PC-3 (cell line): ENCODE results near the gene IDI2. TPM values are rescaled to one million over a fixed set of nuclear protein-coding genes. Genes with fewer than 3 reads are reported as not detected.

Experiments used
- ATAC-seq: fragments of 200-7000 bp; cut with Tn5 transposase; 2 replicates; pipeline ENCODE4 v1.9.1; 2020; ENCODE audit warnings: mild to moderate bottlenecking, moderate library complexity
- BruUV-seq: library from RNA; stranded (reverse); fragments of 400-500 nt; replicated peaks from 2 replicates; lab custom pipeline; 2021; lab: Mats Ljungman, UMichigan
- CTCF ChIA-PET: fragments of 300-600 bp; sonication (Branson Sonifier 250); formaldehyde crosslinking; loops from one replicate; lab custom pipeline; 2022; ENCODE audit warnings: antibody characterized with exemption; lab: Charles Lee
- POLR2A ChIA-PET: fragments of 300-600 bp; sonication (Branson Sonifier 250); formaldehyde crosslinking; loops from one replicate; lab custom pipeline; 2022; ENCODE audit warnings: antibody characterized with exemption; ENCODE audit not compliant: unreplicated experiment; lab: Charles Lee
- DNase-seq: peaks from one replicate; pipeline ENCODE4 v3.0.0-alpha.2; 2015
- H2AFZ ChIP-seq: fragments of 300-600 bp; sonication (generic); 2 replicates; pipeline ENCODE4 v1.6.0; 2016; ENCODE audit warnings: antibody characterized with exemption, low read length
- H3F3A ChIP-seq: fragments of 300-600 bp; sonication (generic); one replicate; pipeline ENCODE4 v1.6.0; 2017; ENCODE audit warnings: antibody characterized with exemption, low read length, control low read depth, mild to moderate bottlenecking; ENCODE audit not compliant: unreplicated experiment
- H3K27ac ChIP-seq: fragments of 300-600 bp; sonication (generic); 2 replicates; pipeline ENCODE4 v1.5.1; 2016; ENCODE audit warnings: mild to moderate bottlenecking, low read length
- H3K27me3 ChIP-seq: fragments of 300-600 bp; sonication (generic); 2 replicates; pipeline ENCODE4 v1.6.1; 2016; ENCODE audit warnings: low read length, mixed read lengths
- H3K36me3 ChIP-seq: fragments of 300-600 bp; sonication (generic); 2 replicates; pipeline ENCODE4 v1.6.1; 2016; ENCODE audit warnings: low read depth, mixed run types, low read length, mixed read lengths
- H3K4me1 ChIP-seq: fragments of 300-600 bp; sonication (generic); 2 replicates; pipeline ENCODE4 v1.5.1; 2016; ENCODE audit warnings: low read length; ENCODE audit not compliant: insufficient read depth
- H3K4me2 ChIP-seq: fragments of 300-600 bp; sonication (generic); 2 replicates; pipeline ENCODE4 v1.6.0; 2016; ENCODE audit warnings: low read length
- H3K4me3 ChIP-seq: fragments of 300-600 bp; sonication (generic); 2 replicates; pipeline ENCODE4 v1.5.1; 2016; ENCODE audit warnings: mild to moderate bottlenecking, low read length, mixed read lengths
- H3K79me2 ChIP-seq: fragments of 300-600 bp; sonication (generic); 2 replicates; pipeline ENCODE4 v1.6.1; 2017; ENCODE audit warnings: low read length, mixed read lengths
- H3K9ac ChIP-seq: fragments of 300-600 bp; sonication (generic); 2 replicates; pipeline ENCODE4 v1.6.0; 2016; ENCODE audit warnings: mild to moderate bottlenecking, low read length
- H3K9me2 ChIP-seq: fragments of 300-600 bp; sonication (generic); replicated peaks from 2 replicates; pipeline ENCODE4 v1.6.1; 2016; ENCODE audit warnings: mixed run types, low read length, mixed read lengths
- H3K9me3 ChIP-seq: fragments of 300-600 bp; sonication (generic); 2 replicates; pipeline ENCODE4 v1.6.1; 2016; ENCODE audit warnings: low read length, mixed read lengths
- H4K20me1 ChIP-seq: fragments of 300-600 bp; sonication (generic); 2 replicates; pipeline ENCODE4 v1.6.1; 2016; ENCODE audit warnings: low read length, mixed read lengths
- EZH2 ChIP-seq: fragments of 300-600 bp; sonication (generic); IDR thresholded peaks from one replicate; pipeline ENCODE4 v1.6.1; 2017; ENCODE audit warnings: antibody characterized with exemption, mild to moderate bottlenecking, low read length; ENCODE audit not compliant: unreplicated experiment
- EZH2phosphoT487 ChIP-seq: fragments of 300-600 bp; sonication (generic); IDR thresholded peaks from 2 replicates; pipeline ENCODE4 v1.6.1; 2018; ENCODE audit warnings: mild to moderate bottlenecking, antibody characterized with exemption, low read length, borderline replicate concordance
- intact Hi-C: fragments of 100-400 bp; cut with micrococcal nuclease; formaldehyde crosslinking; loops from 2 replicates; pipeline ENCODE4 v1.9.0; 2023
- total RNA-seq: library from RNA; depleted of rRNA; stranded (reverse); fragments of >200 nt; gene quantifications from 2 replicates; pipeline ENCODE4 v1.2.3, GENCODE V29; 2014
- TF ChIP-seq, protein P1 (sequence below): fragments of 300-600 bp; sonication (generic); conservative IDR thresholded peaks from 2 replicates; pipeline ENCODE4 v1.5.1; 2017; ENCODE audit warnings: antibody characterized with exemption, low read depth, mild to moderate bottlenecking, low read length

The IDI2 gene
- total RNA-seq, 1 experiment from 2014 or later = not detected

DNA sequence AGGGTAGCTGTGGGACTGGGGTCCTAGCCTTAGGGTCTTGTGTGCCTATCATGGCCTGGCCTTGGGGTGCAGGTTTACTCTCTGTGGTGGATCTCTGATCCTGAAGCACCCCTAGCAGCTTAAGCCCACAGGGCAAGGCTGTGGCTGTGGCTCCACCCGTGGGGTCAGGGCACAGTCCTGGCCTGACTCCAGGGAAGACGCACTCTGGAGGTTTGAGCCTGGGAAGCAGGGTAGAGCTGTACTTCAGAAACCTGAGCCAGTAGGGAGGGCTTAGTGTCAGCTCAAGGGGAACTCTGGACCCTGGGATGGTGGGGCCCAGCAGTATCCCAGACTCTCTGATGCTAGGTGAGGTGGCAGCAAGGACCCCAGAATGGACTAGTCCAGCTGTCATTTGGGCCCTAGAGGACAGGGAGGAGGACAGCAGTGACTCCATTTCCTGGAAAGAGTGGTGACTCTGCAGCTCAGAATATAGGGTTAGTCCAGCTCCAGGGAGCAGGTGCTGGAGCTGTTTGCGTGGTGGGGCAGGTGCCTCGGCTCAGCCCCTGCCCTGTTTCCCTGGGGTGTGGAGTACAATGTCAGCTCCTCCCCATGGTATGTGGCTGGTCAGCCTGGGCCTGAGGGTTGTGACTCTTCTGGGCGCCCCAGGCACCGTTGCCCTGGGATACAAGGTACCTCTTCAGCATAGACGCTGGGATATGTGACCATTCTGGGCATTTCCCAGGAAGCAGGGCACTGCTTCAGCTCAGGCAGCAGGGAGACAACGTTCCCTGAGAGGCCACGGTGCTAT is 21.6 kb downstream of the IDI2 start:
- intact Hi-C loops = no loop called here
- ATAC-seq (no peak), DNase-seq (no peak)
- peaks cover 24% of the 10 kb centered on the region for H3K79me2 ChIP-seq
- BruUV-seq = no TSS peak
- 0 out of 2 replicates have a peak, but pooled peaks cover 7% of the 10 kb centered on the region for H4K20me1 ChIP-seq
- H3K4me3 ChIP-seq = no peak overlapping the region
- H3K4me2 ChIP-seq = no peak overlapping the region
- H3K9me2 ChIP-seq = no peaks in the 10 kb centered on the region
- H3K4me1 ChIP-seq = no peaks in the 10 kb centered on the region
- TF ChIP-seq EZH2phosphoT487 (no peak), EZH2 (no peak)
- TF ChIP-seq, protein P1, sequence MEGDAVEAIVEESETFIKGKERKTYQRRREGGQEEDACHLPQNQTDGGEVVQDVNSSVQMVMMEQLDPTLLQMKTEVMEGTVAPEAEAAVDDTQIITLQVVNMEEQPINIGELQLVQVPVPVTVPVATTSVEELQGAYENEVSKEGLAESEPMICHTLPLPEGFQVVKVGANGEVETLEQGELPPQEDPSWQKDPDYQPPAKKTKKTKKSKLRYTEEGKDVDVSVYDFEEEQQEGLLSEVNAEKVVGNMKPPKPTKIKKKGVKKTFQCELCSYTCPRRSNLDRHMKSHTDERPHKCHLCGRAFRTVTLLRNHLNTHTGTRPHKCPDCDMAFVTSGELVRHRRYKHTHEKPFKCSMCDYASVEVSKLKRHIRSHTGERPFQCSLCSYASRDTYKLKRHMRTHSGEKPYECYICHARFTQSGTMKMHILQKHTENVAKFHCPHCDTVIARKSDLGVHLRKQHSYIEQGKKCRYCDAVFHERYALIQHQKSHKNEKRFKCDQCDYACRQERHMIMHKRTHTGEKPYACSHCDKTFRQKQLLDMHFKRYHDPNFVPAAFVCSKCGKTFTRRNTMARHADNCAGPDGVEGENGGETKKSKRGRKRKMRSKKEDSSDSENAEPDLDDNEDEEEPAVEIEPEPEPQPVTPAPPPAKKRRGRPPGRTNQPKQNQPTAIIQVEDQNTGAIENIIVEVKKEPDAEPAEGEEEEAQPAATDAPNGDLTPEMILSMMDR = no peak
- CTCF ChIA-PET = no interaction called here
- H3K36me3 ChIP-seq = peaks cover 43% of the 10 kb centered on the region
- H3K9me3 ChIP-seq = no peaks in the 10 kb centered on the region
- H3K27me3 ChIP-seq = no peaks in the 10 kb centered on the region
- H3F3A ChIP-seq = no peaks in the 10 kb centered on the region
- H3K27ac ChIP-seq = no peak overlapping the region
- H3K9ac ChIP-seq = no peak overlapping the region
- H2AFZ ChIP-seq = no peak overlapping the region
- POLR2A ChIA-PET = interaction anchor here (0.6 kb wide), 1 partner anchor 50 kb away, joined by 3 read pairs; no protein-coding TSS in a partner anchor

DNA sequence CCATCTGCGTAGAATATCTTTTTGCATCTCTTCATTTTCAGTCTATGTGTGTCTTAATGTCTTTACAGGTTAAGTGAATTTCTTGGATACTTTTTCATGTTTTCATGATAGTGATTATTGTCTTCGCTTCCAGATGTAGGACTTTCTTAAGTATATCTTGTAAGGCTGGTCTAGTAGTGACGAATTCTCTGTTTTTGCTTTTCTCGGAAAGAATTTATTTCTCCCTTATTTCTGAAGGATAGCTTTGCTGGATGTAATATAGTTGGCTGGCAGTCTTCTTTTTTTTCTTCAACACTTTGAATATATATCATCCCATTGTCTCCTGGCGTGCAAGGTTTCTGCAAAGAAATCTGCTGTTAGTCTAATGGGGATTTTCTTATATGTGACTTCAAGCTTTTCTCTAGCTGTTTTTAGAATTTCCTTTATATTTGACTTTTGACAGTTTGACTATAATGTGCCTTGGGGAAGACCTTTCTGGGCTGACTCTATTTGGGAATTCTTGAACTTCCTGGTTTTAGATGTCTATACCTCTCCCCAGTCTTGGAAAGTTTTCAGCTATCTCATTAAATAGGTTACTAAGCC is 23.1 kb downstream of the IDI2 start:
- H3F3A ChIP-seq = no peaks in the 10 kb centered on the region
- no peaks in the 10 kb centered on the region for H3K4me1 ChIP-seq
- peaks cover 47% of the 10 kb centered on the region for H3K36me3 ChIP-seq
- H2AFZ ChIP-seq = no peak overlapping the region
- H3K27me3 ChIP-seq = no peaks in the 10 kb centered on the region
- H3K4me3 ChIP-seq = no peak overlapping the region
- H3K9me2 ChIP-seq = no peaks in the 10 kb centered on the region
- 0 out of 2 replicates have a peak, but pooled peaks cover 7% of the 10 kb centered on the region for H4K20me1 ChIP-seq
- no peak overlapping the region for H3K9ac ChIP-seq
- TF ChIP-seq, protein P1 = no peak
- TF ChIP-seq EZH2phosphoT487 = no peak
- no peak for TF ChIP-seq EZH2
- no peak overlapping the region for H3K4me2 ChIP-seq
- no peaks in the 10 kb centered on the region for H3K9me3 ChIP-seq
- peaks cover 27% of the 10 kb centered on the region for H3K79me2 ChIP-seq
- no TSS peak for BruUV-seq
- DNase-seq = no peak
- ATAC-seq = no peak
- no peak overlapping the region for H3K27ac ChIP-seq
- intact Hi-C loops = no loop called here
- CTCF ChIA-PET = no interaction called here
- POLR2A ChIA-PET = no interaction called here
